Endothelial cell of umbilical vein (primary cell): Measurements from ENCODE around the gene PTGER3. TPM values are rescaled to one million over a fixed set of nuclear protein-coding genes. Genes with fewer than 3 reads are reported as not detected.

Experiments
- BruUV-seq: library from RNA; stranded (reverse); fragments of 400-500 nt; replicated peaks from 2 replicates; lab custom pipeline; 2021; lab: Mats Ljungman, UMichigan
- CTCF ChIA-PET: fragments of 300-600, 350-600 bp; sonication (Branson Sonifier 250); formaldehyde crosslinking; loops from one replicate; lab custom pipeline; 2021; ENCODE audit warnings: antibody characterized with exemption, inconsistent platforms; lab: Charles Lee
- POLR2A ChIA-PET: fragments of 300-600, 350-600 bp; sonication (Branson Sonifier 250); formaldehyde crosslinking; loops from one replicate; lab custom pipeline; 2021; ENCODE audit warnings: antibody characterized with exemption, inconsistent platforms; lab: Charles Lee
- DNase-seq: peaks from one replicate; pipeline ENCODE4 v3.0.0-alpha.2; 2011; ENCODE audit warnings: low read depth, low spot score
- FAIRE-seq: peaks from 2 replicates; lab custom pipeline; 2011; peaks lifted over from hg19 to GRCh38; lab: Jason Lieb, UNC
- H2AFZ ChIP-seq: 2 replicates; pipeline ENCODE4 v1.6.0; 2012; ENCODE audit warnings: low read depth, low read length, control low read depth, inconsistent platforms
- H3K27ac ChIP-seq: 2 replicates; pipeline ENCODE4 v1.5.1; 2011; ENCODE audit warnings: low read depth, mild to moderate bottlenecking, control low read depth, low read length, moderate library complexity; ENCODE audit not compliant: insufficient read depth
- H3K27me3 ChIP-seq, 2 experiments: 2 replicates each; pipeline versions ENCODE4 v1.6.0 to v1.6.1; 2011; ENCODE audit warnings: low read length in 2 of 2, mixed read lengths in 1 of 2; ENCODE audit not compliant: control insufficient read depth in 2 of 2, insufficient read depth in 2 of 2
- H3K36me3 ChIP-seq, 2 experiments: 2 replicates in 1 of 2; 3 replicates in 1 of 2; pipeline ENCODE4 v1.5.1; 2011; ENCODE audit warnings: low read length in 2 of 2, mild to moderate bottlenecking in 1 of 2, moderate library complexity in 1 of 2; ENCODE audit not compliant: control insufficient read depth in 2 of 2, insufficient read depth in 2 of 2; ENCODE audit errors: extremely low read depth in 1 of 2
- H3K4me1 ChIP-seq: 3 replicates; pipeline ENCODE4 v1.5.1; 2011; ENCODE audit warnings: mild to moderate bottlenecking, low read length; ENCODE audit not compliant: control insufficient read depth, insufficient read depth; ENCODE audit errors: extremely low read depth
- H3K4me2 ChIP-seq: 2 replicates; pipeline ENCODE4 v1.6.1; 2011; ENCODE audit warnings: low read length, control low read depth, mixed read lengths; ENCODE audit not compliant: insufficient read depth
- H3K4me3 ChIP-seq, 3 experiments: fragments of 200-600 bp in 1 of 3; sonication (generic), shearing (Covaris generic) in 1 of 3; replicated peaks in 1 of 3; 2 replicates each; pipeline ENCODE4 v1.5.1; 2011 to 2016; ENCODE audit warnings: control low read depth in 3 of 3, low read length in 3 of 3, mild to moderate bottlenecking in 2 of 3, inconsistent platforms in 1 of 3, low read depth in 1 of 3, moderate library complexity in 1 of 3; ENCODE audit not compliant: insufficient read depth in 1 of 3
- H3K79me2 ChIP-seq: 2 replicates; pipeline ENCODE4 v1.6.0; 2012; ENCODE audit warnings: low read length, inconsistent platforms; ENCODE audit not compliant: control insufficient read depth, insufficient read depth
- H3K9ac ChIP-seq: replicated peaks from 2 replicates; pipeline ENCODE3; 2011; ENCODE audit warnings: low read length, control low read depth; ENCODE audit not compliant: insufficient read depth; ENCODE audit errors: extremely low read depth
- H3K9me1 ChIP-seq: replicated peaks from 3 replicates; pipeline ENCODE4 v1.6.0; 2011; ENCODE audit warnings: mild to moderate bottlenecking, low read length; ENCODE audit not compliant: control insufficient read depth, insufficient read depth; ENCODE audit errors: extremely low read depth
- H3K9me3 ChIP-seq: replicated peaks from 2 replicates; pipeline ENCODE4 v1.5.1; 2012; ENCODE audit warnings: low read length, inconsistent platforms; ENCODE audit not compliant: control insufficient read depth, insufficient read depth
- H4K20me1 ChIP-seq: replicated peaks from 2 replicates; pipeline ENCODE3; 2011; ENCODE audit warnings: mild to moderate bottlenecking, low read length; ENCODE audit not compliant: control insufficient read depth, insufficient read depth; ENCODE audit errors: extremely low read depth
- CTCF ChIP-seq, 2 donors: IDR thresholded peaks; 1 replicate in 1 of 2; 2 replicates in 1 of 2; pipeline ENCODE4 v1.5.1; 2011; ENCODE audit warnings: low read length in 2 of 2, mild to moderate bottlenecking in 2 of 2, moderate library complexity in 2 of 2, control low read depth in 1 of 2, inconsistent platforms in 1 of 2, low read depth in 1 of 2; ENCODE audit not compliant: insufficient read depth in 1 of 2; ENCODE audit errors: extremely low read depth in 1 of 2
- EZH2 ChIP-seq: IDR thresholded peaks from 2 replicates; pipeline ENCODE4 v1.6.1; 2012; ENCODE audit warnings: borderline replicate concordance, low read depth, mild to moderate bottlenecking, moderate library complexity, low read length, inconsistent platforms; ENCODE audit not compliant: severe bottlenecking
- FOS ChIP-seq: IDR thresholded peaks from 2 replicates; pipeline ENCODE4 v1.6.1; 2011; ENCODE audit warnings: mild to moderate bottlenecking, low read length, moderate library complexity, borderline replicate concordance; ENCODE audit not compliant: insufficient read depth
- GATA2 ChIP-seq: IDR thresholded peaks from 2 replicates; pipeline ENCODE4 v1.7.0; 2011; ENCODE audit warnings: low read depth, mild to moderate bottlenecking, moderate library complexity, mixed read lengths, low read length; ENCODE audit not compliant: insufficient read length, insufficient read depth
- JUN ChIP-seq: IDR thresholded peaks from 2 replicates; pipeline ENCODE4 v1.6.1; 2011; ENCODE audit warnings: borderline replicate concordance, low read depth; ENCODE audit not compliant: insufficient read length, insufficient read depth
- MAX ChIP-seq: IDR thresholded peaks from 2 replicates; pipeline ENCODE4 v1.6.1; 2011; ENCODE audit not compliant: insufficient read depth, insufficient read length
- MYC ChIP-seq: IDR thresholded peaks from one replicate; pipeline ENCODE4 v1.6.1; 2011; ENCODE audit warnings: mild to moderate bottlenecking, low read depth, low read length
- POLR2A ChIP-seq: IDR thresholded peaks from 2 replicates; pipeline ENCODE4 v1.6.1; 2012; ENCODE audit warnings: low read depth, mild to moderate bottlenecking, control low read depth, low read length
- POLR2AphosphoS5 ChIP-seq: IDR thresholded peaks from 2 replicates; pipeline ENCODE4 v1.6.1; 2012; ENCODE audit warnings: low read depth, mild to moderate bottlenecking, control low read depth, low read length, moderate library complexity; ENCODE audit not compliant: insufficient read depth
- dilution Hi-C: fragments of 300-500 bp; cut with MboI; formaldehyde crosslinking; loops from one replicate; pipeline ENCODE4 v1.15.0; 2019; ENCODE audit warnings: low sequenced_read_pairs; ENCODE audit not compliant: extremely low pct_ligation_motif_present
- intact Hi-C: fragments of 100-400 bp; cut with micrococcal nuclease; formaldehyde crosslinking; loops from one replicate; pipeline ENCODE4 v1.10.0; 2022
- polyA plus RNA-seq, 4 experiments: library from polyadenylated mRNA; depleted of rRNA in 3 of 4; stranded (reverse) in 3 of 4; unstranded in 1 of 4; fragments of >200 nt; gene quantifications; 2 replicates each; pipeline versions ENCODE4 v1.2.1 to v1.2.3, GENCODE V29; 2011 to 2012; ENCODE audit warnings: missing spikeins in 1 of 4
- total RNA-seq: library from RNA; stranded (reverse); gene quantifications from 2 replicates; pipeline ENCODE4 v1.2.3, GENCODE V29; 2021

Gene PTGER3
- total and polyA plus RNA-seq, 2 donors (not counting 3 experiments of a cell fraction or from before 2014, with no cell fraction given): 0.01 TPM; not detected in 1

- no peak overlapping the region for H3K27ac ChIP-seq
- no peaks in the 10 kb centered on the region for H4K20me1 ChIP-seq
- H3K9ac ChIP-seq: no peak overlapping the region
- FAIRE-seq (no peak), DNase-seq (no peak)
- ChIA-PET CTCF (no interaction called here), POLR2A (no interaction called here)
- no peak overlapping the region for H3K4me3 ChIP-seq
- BruUV-seq: no TSS peak
- H2AFZ ChIP-seq: peak overlapping the region; percentile 73
- no peaks in the 10 kb centered on the region for H3K36me3 ChIP-seq
- dilution Hi-C loops: no loop called here
- H3K9me3 ChIP-seq: no peaks in the 10 kb centered on the region
- H3K4me2 ChIP-seq: no peak overlapping the region
- no peaks in the 10 kb centered on the region for H3K9me1 ChIP-seq
- intact Hi-C loops: no loop called here
- H3K79me2 ChIP-seq: no peaks in the 10 kb centered on the region
- H3K4me1 ChIP-seq: no peaks in the 10 kb centered on the region
- H3K27me3 ChIP-seq: no peaks in the 10 kb centered on the region
- TF ChIP-seq GATA2 (no peak), JUN (no peak), FOS (peak; percentile 13)
Observed at GRCh38 chr1:71088645-71089287, 41.1 kb upstream of the PTGER3 start.

GRCh38 chr1:71087713-71088112, 40.1 kb upstream of the PTGER3 start:
- Histone ChIP-seq H3K79me2 (no peaks in the 10 kb centered on the region), H4K20me1 (no peaks in the 10 kb centered on the region), H3K9ac (no peak overlapping the region), H3K36me3 (no peaks in the 10 kb centered on the region), H3K4me1 (no peaks in the 10 kb centered on the region), H3K9me1 (no peaks in the 10 kb centered on the region), H3K27ac (no peak overlapping the region), H2AFZ (no peak overlapping the region), H3K9me3 (no peaks in the 10 kb centered on the region), H3K4me2 (no peak overlapping the region), H3K27me3 (no peaks in the 10 kb centered on the region), H3K4me3 (no peak overlapping the region)
- ChIA-PET CTCF (no interaction called here), POLR2A (no interaction called here)
- intact Hi-C loops (no loop called here), dilution Hi-C loops (no loop called here)
- TF ChIP-seq GATA2 (no peak), JUN (no peak), MYC (no peak), POLR2A (no peak), MAX (no peak), EZH2 (no peak), POLR2AphosphoS5 (no peak), FOS (no peak), CTCF (IDR thresholded peaks at IDR 0.05; ENCODE audit: extremely low read depth in 1 of 2, insufficient read depth in 1 of 2, low read depth in 1 of 2, low read length in 2 of 2) (no peak)
- no peak for FAIRE-seq
- BruUV-seq: no TSS peak
- no peak for DNase-seq
